GM12872 (cell line): ENCODE results near the gene ABCE1.

Source experiments
- CTCF ChIP-seq: IDR thresholded peaks from 3 replicates; pipeline ENCODE4 v1.5.1; 2011; ENCODE audit warnings: low read depth, mild to moderate bottlenecking, low read length, moderate library complexity; ENCODE audit not compliant: insufficient read depth

ABCE1 gene

GRCh38 chr4:145061318-145061920 lies 36.7 kb upstream of the ABCE1 start:
- peak; percentile 16; the same call in 1 of the 3 replicates for TF ChIP-seq CTCF

DNA sequence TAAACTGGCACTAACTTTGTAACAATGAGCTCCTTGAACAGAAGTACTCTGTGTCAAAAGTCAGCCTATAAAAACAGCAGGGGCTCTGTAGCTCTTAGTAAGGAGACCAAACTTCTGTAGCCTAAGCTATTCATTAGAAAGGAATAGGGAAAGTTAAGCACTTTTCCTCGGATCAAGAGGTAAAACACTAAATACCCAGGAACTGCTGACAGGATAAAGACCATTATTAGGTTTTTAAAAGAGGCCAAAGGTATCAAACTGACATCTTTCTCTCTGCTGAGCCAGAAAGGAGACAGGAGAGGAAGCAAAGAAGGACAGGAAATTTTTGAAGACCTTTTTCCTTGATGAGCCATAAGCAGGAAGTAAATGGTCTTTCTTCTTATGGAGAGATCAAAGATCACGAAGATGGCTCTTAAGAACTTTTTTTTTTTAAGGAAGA lies 32.0 kb upstream of the ABCE1 start:
- no peak for TF ChIP-seq CTCF

DNA sequence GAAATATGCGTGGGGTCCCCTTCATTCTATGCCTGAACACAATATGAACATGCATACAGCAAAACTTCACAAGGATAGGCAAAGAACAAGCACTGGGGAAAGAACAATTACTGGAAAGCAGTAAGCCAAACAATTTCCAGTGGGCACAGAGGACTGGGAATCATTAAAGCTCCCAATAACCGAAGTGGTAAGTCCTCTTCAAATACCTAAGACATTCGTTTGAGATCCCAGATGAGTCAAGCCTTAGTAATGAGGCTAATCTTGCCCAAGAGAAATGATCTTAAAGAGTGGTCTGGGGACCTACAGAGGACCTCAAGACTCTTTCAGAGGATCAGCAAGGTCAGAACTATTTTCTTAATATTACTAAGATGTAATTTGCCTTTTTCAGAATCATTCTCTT lies 28.8 kb upstream of the ABCE1 start:
- TF ChIP-seq CTCF: no peak

GRCh38 chr4:145071560-145071959 lies 26.6 kb upstream of the ABCE1 start:
- TF ChIP-seq CTCF: no peak

DNA sequence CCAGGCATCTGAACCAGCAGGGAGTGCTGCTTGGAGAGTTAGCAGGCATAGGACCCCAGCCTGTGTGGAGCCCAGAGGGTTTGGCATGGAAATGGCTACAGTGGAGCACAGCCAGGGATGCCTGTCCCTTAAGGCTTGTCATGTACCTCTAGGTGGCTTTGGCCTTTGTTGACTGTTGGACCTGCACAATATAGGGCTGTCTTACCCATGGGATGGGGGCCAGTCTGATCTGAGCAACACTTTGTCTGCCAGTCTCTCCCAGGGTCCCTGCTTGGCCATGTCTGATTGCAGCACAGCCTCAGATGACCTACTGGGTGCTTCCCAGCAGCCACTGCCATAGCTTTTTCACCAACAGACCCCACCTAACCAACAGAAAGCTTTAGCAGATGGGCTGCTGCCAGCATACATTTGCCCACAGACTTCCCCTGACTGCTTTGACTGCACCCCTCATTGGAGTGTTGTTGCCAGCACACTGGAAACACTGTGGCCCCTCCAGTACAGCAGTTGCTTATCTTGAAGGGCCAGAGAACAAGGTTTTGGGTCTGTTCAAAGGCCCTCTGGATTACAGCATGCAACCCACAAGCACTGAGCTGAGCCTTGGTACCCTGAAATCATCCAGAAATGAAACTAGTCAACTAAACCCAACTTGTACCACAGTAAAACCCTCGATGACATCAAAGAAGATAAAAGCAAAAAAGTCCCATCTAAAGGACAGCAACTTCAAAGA lies 22.2 kb upstream of the ABCE1 start:
- no peak for TF ChIP-seq CTCF

DNA sequence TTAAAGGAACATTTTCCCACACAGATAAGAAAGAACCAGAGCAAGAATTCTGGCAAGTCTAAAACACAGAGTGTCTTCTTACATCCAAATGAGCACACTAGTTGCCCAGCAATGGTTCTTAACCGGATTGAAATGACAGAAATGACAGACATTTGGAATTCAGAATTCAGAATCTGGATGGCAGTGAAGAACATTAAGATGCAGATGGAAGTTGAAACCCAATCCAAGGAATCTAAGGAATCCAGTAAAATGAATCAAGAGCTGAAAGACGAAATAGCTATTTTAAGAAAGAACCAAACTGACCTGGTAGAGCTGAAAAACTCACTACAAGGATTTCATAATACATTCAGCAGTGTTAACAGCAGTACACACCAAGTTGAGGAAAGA lies 21.6 kb upstream of the ABCE1 start:
- TF ChIP-seq CTCF: no peak

GRCh38 chr4:145081756-145082155 lies 16.4 kb upstream of the ABCE1 start:
- TF ChIP-seq CTCF: no peak
